Occipital lobe (tissue), 2 donors: ENCODE measurements around the gene GJA3. TPM values are rescaled to one million over a fixed set of nuclear protein-coding genes. Genes with fewer than 3 reads are reported as not detected.
"Not testable (repeated sequence)": the region's sequence is repeated elsewhere in the genome, so short reads cannot be mapped to it uniquely, and the experiment has no call there.

Experiments
- DNase-seq: peaks from one replicate; lab custom pipeline; 2025; lab: John Stamatoyannopoulos, UW
- total RNA-seq: library from RNA; depleted of rRNA; stranded (reverse); fragments of >200 nt; gene quantifications from one replicate; pipeline ENCODE4 v1.2.3, GENCODE V29; 2014

GJA3 gene
- total RNA-seq, 1 donor from 2014 or later, result 0.16 TPM

DNA sequence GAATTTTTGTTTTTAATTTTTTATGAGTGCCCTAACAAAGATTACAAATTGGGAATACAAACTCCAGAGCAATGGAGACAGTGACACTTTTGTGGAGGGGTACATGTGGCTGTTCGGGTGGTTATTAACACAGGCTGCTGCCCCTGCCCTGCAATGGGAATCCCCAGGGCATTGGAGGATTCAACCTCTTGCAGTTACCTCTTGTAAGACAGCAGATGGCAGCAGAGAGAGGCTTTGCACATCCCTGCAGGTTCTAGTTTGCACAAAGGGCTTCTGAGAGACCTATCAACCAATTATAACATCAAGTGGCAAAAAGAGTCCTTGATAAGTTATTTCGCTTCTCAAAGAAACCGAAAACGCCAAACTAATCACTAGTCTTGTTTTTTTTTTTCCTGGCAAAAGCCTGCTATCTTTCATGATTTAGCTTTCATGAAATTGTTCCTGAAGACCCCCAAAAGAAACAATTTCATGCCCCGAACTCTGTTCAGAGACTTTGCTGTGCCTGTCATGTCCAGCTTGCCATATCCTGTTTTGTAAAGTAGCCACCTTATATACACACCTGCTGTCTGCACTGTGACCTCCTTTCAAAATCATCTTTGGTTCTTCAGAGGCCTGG, 21.5 kb upstream of the GJA3 start:
- peak; percentile 25 for DNase-seq

- DNase-seq, result no peak
Observed at GRCh38 chr13:20181188-20181587, 20.3 kb upstream of the GJA3 start.

- DNase-seq, result no peak
Observed at GRCh38 chr13:20178156-20178555, 17.3 kb upstream of the GJA3 start.

DNA sequence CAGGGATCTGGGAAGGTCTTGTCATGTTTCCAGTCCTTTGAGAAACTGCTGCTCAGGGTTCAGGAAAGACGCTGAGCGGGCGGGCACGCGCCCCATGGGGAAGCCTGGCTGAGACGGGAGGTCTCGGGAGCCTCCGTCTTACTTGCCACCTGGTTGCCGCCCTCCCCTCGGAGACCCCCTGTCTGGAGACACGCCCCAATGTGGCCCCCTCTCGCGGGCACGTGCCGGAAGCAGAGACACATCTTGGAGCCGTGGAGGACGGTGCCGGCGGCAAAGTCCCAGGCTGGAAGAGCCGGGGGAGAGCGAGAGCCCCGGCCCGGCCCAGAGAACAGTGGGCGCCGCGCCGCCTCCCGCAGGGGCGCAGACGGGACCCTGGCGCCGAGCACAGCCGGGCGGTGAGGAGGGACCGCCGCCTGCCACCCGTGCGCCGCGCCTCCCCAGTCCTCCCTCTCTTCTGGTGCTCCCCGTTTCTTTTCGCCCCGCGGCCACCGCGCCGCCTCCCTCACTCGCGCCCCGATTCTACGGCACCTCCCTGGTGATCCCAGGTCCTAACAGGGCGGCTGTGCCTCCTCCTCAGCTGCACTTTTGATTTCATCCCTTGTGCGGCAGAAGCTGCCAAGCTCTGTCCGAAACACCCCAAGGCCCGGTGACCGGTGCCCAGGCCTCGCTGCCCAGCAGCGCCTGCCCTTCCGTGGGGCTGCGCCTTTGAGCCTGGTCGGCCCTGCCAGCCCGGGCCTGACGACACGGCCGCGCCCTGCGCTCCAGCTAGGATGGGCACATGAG, 16.4 kb upstream of the GJA3 start:
- no peak for DNase-seq

DNA sequence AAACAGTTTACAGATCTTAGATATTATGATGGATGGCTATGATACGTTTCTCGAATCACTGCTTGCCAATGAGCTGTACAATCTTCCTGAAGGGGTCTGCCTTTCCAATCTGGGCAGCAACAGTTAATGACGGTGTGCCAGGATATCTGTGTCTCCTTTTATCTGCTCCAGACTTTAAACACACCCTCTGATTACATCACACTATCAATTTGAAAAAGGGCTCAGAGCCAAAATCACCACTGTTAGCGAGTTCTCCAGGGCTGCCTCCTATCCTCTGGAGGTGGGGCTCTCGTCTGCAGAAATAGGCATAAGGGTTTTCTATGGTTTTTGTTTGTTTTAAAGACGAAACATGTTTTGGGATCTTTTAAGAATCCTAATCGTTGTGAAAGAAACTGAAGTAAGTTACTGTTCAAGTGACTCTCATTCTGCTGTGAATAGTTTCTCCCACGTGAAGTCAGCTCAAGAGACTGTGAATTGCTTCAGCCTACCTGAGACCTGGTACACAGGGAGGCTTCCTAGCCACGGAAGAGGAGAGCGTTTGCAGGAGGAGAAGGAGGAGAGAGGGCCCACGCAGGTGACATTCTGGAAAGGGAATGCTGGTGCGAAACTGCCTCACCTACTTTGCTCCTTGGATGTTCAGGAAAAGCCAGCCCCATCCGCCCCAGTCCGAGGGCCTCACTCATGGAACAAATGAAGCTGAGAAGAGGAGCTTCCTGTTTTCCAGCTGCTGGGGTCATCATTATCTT, 15.2 kb upstream of the GJA3 start:
- no peak for DNase-seq

- DNase-seq, result no peak
Observed at GRCh38 chr13:20175406-20175794, 14.5 kb upstream of the GJA3 start.

GRCh38 chr13:20174656-20175405, 14.0 kb upstream of the GJA3 start:
- peak; percentile 3 for DNase-seq

DNA sequence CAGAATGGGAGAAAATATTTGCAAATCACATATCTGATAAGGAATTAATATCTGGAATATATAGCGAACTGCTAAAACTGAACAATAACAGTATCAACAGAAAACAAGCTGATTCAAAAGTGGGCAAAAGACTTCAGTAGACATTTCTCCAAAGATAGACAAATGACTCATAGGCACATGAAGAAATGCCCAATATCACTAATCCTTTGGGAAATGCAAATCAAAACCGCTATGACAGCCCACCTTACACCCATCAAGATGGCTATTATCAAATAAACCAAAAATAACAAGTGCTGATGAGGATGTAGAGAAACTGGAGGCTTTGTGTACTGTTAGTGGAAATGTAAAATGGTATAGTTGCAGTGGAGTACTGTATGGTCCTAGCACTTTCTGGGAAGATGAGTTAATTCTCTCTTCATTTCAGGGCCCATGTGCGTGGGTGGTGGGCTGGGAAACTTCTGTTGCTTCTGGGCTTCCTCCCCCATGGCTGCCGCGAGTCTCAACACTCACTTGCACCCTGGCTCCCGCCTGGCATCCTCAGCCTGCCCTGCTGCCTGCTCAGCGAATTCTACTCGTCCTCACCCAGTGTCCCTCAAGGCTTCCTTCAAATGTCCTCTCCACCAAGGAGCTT, 12.4 kb upstream of the GJA3 start:
- DNase-seq, result no peak

- DNase-seq, result no peak
Observed at GRCh38 chr13:20171364-20171763, 10.5 kb upstream of the GJA3 start.

GRCh38 chr13:20170921-20171320, 10.1 kb upstream of the GJA3 start:
- no peak for DNase-seq

DNA sequence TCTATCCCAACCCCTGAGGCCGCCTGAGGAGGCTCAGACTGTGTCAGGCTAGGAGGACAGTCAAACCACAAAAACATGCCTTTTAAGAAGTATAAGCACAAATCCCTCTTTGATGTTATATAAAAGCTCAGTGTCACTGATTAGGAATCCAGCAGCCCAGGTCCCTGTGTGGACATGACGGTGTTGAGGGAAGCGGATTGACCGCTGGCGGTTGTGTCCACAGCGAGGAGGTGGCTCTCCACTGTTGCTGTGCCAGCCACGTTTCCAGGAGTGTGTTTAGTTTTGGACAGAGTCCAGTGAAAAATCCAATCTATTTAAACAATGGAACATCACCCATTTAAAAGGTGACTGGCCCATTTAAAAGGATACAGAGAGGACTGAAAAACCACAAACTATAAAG, 7.5 kb upstream of the GJA3 start:
- no peak for DNase-seq

- no peak for DNase-seq
Observed at GRCh38 chr13:20165417-20166257, 4.8 kb upstream of the GJA3 start.

DNA sequence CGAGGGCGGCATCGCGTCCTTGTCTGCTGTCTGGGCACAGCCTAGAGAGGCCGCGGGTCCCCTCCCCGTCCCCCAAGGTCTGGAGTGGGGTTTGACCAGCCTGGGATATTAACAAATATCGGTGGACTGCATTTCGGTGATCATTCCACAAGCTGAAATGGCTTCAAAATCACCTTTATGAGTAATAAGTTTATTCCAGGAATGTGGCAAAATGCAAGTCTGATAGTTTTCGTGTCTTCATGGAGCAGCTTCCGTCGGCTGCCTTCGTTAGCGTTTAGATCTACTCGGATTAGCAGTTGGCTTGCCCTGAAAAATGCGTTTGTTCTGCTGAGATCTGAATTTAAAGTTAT, 1.1 kb upstream of the GJA3 start:
- DNase-seq, result no peak

DNA sequence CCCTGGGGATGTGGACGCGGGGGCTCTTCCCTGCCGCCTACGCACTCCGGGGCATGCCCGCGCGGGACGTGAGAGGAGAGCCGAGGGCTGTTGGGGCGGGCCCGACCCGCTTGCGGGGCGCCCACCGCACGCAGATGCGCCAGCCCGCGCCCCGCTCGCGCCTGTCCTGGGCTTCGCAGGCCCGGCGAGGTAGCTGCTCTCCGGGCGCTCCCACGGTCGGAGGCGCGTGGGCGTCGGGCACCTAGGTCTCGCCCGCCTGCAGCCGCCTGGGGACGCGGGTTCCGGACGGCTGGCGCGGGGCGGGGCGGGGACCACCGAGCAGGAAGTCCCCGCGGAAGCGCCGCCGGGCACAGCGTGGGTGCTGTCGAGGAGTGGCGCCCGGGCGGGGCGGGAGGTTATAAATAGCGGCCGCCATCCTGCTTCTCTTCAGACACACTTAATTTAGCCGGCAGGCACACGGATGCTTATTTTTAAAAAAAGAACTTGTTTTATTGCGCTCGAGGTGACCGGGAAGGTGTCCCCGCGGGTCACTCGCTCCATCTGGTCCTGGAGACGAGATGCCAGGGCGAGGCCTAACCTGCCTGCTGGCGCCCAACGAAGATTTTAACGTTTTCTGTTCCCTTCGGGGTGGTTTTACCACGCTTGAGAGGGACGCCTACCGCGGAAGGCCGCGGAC, 561 bp upstream of the GJA3 start:
- DNase-seq, result no peak

DNA sequence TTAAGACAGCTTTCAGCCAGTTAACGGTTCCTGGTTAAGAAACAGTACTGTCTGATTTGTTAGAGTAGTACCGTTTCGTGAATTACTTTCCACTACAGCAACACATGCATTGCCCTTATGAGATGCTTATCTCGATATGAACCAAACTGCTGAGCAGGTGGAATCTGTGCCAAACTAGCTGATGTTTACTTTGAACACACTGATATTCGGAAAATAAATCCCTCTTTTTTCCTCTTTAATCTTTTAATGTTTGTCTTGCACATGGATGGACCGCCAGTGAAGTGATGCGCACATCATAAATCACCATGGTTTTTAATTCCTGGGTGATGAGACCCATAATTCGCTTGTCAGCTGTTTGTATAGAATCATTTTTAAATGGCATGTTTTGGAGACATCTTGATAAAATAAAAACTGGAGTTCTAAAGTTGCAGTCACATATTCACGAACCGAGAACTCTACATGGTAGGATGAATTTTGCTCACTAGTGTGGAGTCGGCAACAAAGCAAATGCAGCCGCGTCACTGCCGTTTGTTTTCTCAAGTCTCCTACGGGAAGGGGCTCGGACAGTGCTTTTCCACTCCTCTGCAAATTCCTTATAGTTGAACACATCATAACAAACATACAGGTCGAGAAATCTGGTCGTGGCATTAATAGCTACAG, 1.1 kb downstream of the GJA3 start:
- DNase-seq, result no peak

GRCh38 chr13:20157151-20157796, 3.6 kb downstream of the GJA3 start:
- DNase-seq, result no peak

DNA sequence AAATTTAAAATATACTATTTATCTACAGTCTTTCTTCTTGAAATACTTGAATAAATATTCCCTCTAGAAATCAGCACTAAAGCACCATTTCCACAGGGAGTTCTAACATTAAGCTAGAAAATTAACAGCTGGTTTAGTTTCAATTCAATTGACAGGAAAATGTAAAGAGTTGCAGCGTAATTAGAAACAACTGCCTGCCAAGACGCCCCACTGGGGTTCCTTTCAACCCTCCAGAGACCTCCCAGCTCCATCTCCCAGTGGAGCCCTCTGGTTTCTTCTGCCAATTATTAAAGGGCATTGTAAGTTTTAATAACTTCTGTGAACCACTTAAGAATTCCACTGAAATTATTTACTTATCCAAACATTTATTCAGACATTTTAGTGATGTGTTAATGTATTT, 4.2 kb downstream of the GJA3 start:
- no peak for DNase-seq

DNA sequence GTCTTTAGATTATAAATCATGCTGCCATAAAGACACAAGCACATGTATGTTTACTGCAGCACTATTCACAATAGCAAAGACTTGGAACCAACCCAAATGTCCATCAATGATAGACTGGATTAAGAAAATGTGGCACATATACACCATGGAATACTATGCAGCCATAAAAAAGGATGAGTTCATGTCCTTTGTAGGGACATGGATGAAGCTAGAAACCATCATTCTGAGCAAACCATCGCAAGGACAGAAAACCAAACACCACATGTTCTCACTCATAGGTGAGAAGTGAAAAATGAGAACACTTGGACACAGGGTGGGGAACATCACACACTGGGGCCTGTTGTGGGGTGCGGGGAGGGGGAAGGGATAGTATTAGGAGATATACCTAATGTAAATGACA, 7.6 kb downstream of the GJA3 start:
- not testable (repeated sequence) for DNase-seq

DNA sequence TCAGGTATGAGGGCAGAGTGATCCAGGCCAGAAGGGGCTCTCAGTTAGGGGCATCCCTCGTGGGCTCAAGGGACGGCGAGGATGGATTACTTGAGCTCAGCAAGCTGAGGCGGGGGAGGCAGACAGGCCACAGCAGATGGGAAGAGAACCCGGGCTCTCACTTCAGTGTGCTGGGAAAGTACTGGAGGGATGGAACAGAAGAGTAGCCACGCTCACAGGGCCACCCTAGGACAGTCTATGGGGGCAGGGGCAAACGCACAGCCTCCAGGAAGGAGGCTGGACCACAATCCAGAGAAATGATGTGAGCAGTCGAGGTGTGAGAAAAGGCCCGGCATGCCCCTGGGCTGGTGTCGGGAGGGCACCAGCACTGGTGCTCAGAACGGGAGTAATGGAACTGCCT, 9.2 kb downstream of the GJA3 start:
- DNase-seq, result no peak
